ENCODE measurements around the gene MYO7A.

- TF ChIP-seq CTCF (IDR thresholded peaks at IDR 0.05; ENCODE audit: extremely low read depth in 1 of 2, insufficient read depth in 1 of 2, low read depth in 1 of 2, low read length in 2 of 2) (no peak), MYC (IDR thresholded peaks at IDR 0.05; ENCODE audit: low read depth, low read length) (no peak), MAX (IDR thresholded peaks at IDR 0.05; ENCODE audit: insufficient read depth, insufficient read length) (no peak), GATA2 (IDR thresholded peaks at IDR 0.05; ENCODE audit: insufficient read depth, insufficient read length, low read depth, low read length) (no peak), FOS (IDR thresholded peaks at IDR 0.05; ENCODE audit: borderline replicate concordance, insufficient read depth, low read length) (no peak), JUN (IDR thresholded peaks at IDR 0.05; ENCODE audit: borderline replicate concordance, insufficient read depth, insufficient read length, low read depth) (no peak), POLR2A (IDR thresholded peaks at IDR 0.05; ENCODE audit: low read depth, low read length) (no peak)
Measured at GRCh38 chr11:77202941-77203900, 75.2 kb downstream of the MYO7A start.

Data from endothelial cell of umbilical vein (primary cell).